Right lobe of liver (tissue), 4 donors: ENCODE data around the gene CD2AP.

Source experiments
- CTCF ChIP-seq, 4 donors: fragments of 200-600 bp in 3 of 4; fragments of 450-650 bp in 1 of 4; IDR thresholded peaks; one replicate each; pipeline versions ENCODE4 v1.5.1 to v1.8.0; 2016 to 2022; ENCODE audit warnings: antibody characterized with exemption in 4 of 4, mild to moderate bottlenecking in 2 of 4
- POLR2A ChIP-seq: fragments of 450-650 bp; IDR thresholded peaks from one replicate; pipeline ENCODE4 v1.6.1; 2017; ENCODE audit warnings: antibody characterized with exemption, mild to moderate bottlenecking
- donor health status: DM: no; HTN: no; CAD: no.
- donor health status: DM: no; HTN: no; CAD: no.
- donor health status: DM: no; HTN: yes; CAD: no.

GRCh38 chr6:47563162-47563561 lies 85.6 kb downstream of the CD2AP start:
- TF ChIP-seq CTCF (IDR thresholded peaks at IDR 0.05), result no peak
- no peak for TF ChIP-seq POLR2A
